Measurements from ENCODE around the gene PARD3B. TPM values are rescaled to one million over a fixed set of nuclear protein-coding genes. Genes with fewer than 3 reads are reported as not detected.

The PARD3B gene
- total and polyA plus RNA-seq, 2 of the 8 experiments (the other 6 are each of a cell fraction or from before 2014, with no cell fraction given): 1.2 to 5.7 TPM

GRCh38 chr2:205283736-205284270 lies 738.5 kb downstream of the PARD3B start:
- no peak overlapping the region for H3K4ac ChIP-seq (replicated peaks; ENCODE audit: insufficient read length, low read depth, low read length)
- H2BK20ac ChIP-seq (ENCODE audit: low read length): no peak overlapping the region
- no peaks in the 10 kb centered on the region for H3K79me2 ChIP-seq (ENCODE audit: control insufficient read depth in 1 of 2, insufficient read depth in 2 of 2, low read length in 2 of 2)
- WGBS, 2 experiments (ENCODE audit: extremely low coverage in 1 of 2, insufficient coverage in 1 of 2, insufficient read length in 1 of 2, insufficient replicate concordance in 2 of 2, low coverage in 1 of 2, low lambda C conversion rate in 2 of 2, missing lambda C conversion rate in 1 of 2): 60% methylated on average over 5 of the region's 5 CpGs; no CpG with 5 or more reads in 1 of the 2 experiments
- no peak overlapping the region for H4K5ac ChIP-seq (ENCODE audit: insufficient read length, low read depth, low read length)
- H4K8ac ChIP-seq (ENCODE audit: extremely low read depth, insufficient read depth, low read length): no peak overlapping the region
- no peak overlapping the region for H3K56ac ChIP-seq (replicated peaks; ENCODE audit: insufficient read length, low read depth, low read length)
- CTCF ChIA-PET (ENCODE audit: partially characterized antibody): no interaction called here
- no peaks in the 10 kb centered on the region; the same call in 1 of the 2 replicates for H3K79me1 ChIP-seq (ENCODE audit: low read depth, low read length)
- H4K91ac ChIP-seq (replicated peaks; ENCODE audit: insufficient read length, low read length): no peak overlapping the region
- H3K4me3 ChIP-seq (ENCODE audit: extremely low read depth in 1 of 4, insufficient read depth in 2 of 4, low read depth in 3 of 4, low read length in 4 of 4): no peak overlapping the region
- no peak overlapping the region for H3K14ac ChIP-seq (ENCODE audit: insufficient read length)
- H2BK120ac ChIP-seq (replicated peaks; ENCODE audit: low read depth, low read length): no peak overlapping the region
- no peak overlapping the region for H2AK5ac ChIP-seq (ENCODE audit: low read depth, low read length)
- H3K23ac ChIP-seq (ENCODE audit: insufficient read length): no peak overlapping the region
- H3K9me3 ChIP-seq (ENCODE audit: insufficient read depth in 2 of 2, low read depth in 1 of 2, low read length in 1 of 2): no peaks in the 10 kb centered on the region; a peak in 1 of 4 replicates
- H2AFZ ChIP-seq (ENCODE audit: low read length): no peak overlapping the region
- no peak overlapping the region for H3K9ac ChIP-seq (replicated peaks in 1 of 4; ENCODE audit: extremely low read depth in 1 of 4, low read depth in 3 of 4, low read length in 3 of 4)
- no peaks in the 10 kb centered on the region for H3K36me3 ChIP-seq (ENCODE audit: control insufficient read depth in 2 of 4, insufficient read depth in 4 of 4, low read length in 3 of 4)
- DNase-seq (ENCODE audit: low read depth in 1 of 2, low spot score in 2 of 2): no peak
- H3K4me1 ChIP-seq (replicated peaks in 1 of 4; ENCODE audit: control insufficient read depth in 3 of 4, insufficient read depth in 4 of 4, low read length in 3 of 4): peaks cover 0 to 9% (median 4%) of the 10 kb centered on the region in 4 experiments; a peak in 3 of 7 replicates
- TF ChIP-seq CHD2 (IDR thresholded peaks at IDR 0.05; ENCODE audit: low read length): no peak
- no peak for TF ChIP-seq SRF (IDR thresholded peaks at IDR 0.05; ENCODE audit: low read depth, low read length)
- no peak for TF ChIP-seq CBX8 (IDR thresholded peaks at IDR 0.05; ENCODE audit: borderline replicate concordance, low read depth, low read length)
- no peak overlapping the region for H2BK12ac ChIP-seq (ENCODE audit: low read depth, low read length)
- H2BK15ac ChIP-seq (ENCODE audit: low read length): no peak overlapping the region
- no peaks in the 10 kb centered on the region for H4K20me1 ChIP-seq (replicated peaks in 1 of 2; ENCODE audit: control insufficient read depth in 1 of 2, insufficient read depth in 2 of 2, low read length in 2 of 2)
- POLR2A ChIA-PET (ENCODE audit: partially characterized antibody): no interaction called here
- H2BK5ac ChIP-seq (ENCODE audit: low read depth, low read length): no peak overlapping the region
- no peaks in the 10 kb centered on the region for H3K23me2 ChIP-seq (ENCODE audit: low read depth, low read length)
- H3K27me3 ChIP-seq (replicated peaks in 1 of 4; ENCODE audit: control insufficient read depth in 3 of 4, extremely low read depth in 1 of 4, insufficient read depth in 3 of 4, low read length in 3 of 4): no peaks in the 10 kb centered on the region
- no peak for FAIRE-seq
- no peak overlapping the region for H3K18ac ChIP-seq (ENCODE audit: extremely low read depth, low read length)
- H3K27ac ChIP-seq (ENCODE audit: low read depth, low read length): no peak overlapping the region
- no peak overlapping the region for H3K4me2 ChIP-seq (ENCODE audit: insufficient read depth in 1 of 2, low read depth in 2 of 2, low read length in 2 of 2)

Measured in H1 (cell line).